ENCODE data around the gene NEDD9. TPM values are rescaled to one million over a fixed set of nuclear protein-coding genes. Genes with fewer than 3 reads are reported as not detected.

NEDD9 gene
- total RNA-seq, 1 experiment from 2014 or later, result 0.28 TPM

DNA sequence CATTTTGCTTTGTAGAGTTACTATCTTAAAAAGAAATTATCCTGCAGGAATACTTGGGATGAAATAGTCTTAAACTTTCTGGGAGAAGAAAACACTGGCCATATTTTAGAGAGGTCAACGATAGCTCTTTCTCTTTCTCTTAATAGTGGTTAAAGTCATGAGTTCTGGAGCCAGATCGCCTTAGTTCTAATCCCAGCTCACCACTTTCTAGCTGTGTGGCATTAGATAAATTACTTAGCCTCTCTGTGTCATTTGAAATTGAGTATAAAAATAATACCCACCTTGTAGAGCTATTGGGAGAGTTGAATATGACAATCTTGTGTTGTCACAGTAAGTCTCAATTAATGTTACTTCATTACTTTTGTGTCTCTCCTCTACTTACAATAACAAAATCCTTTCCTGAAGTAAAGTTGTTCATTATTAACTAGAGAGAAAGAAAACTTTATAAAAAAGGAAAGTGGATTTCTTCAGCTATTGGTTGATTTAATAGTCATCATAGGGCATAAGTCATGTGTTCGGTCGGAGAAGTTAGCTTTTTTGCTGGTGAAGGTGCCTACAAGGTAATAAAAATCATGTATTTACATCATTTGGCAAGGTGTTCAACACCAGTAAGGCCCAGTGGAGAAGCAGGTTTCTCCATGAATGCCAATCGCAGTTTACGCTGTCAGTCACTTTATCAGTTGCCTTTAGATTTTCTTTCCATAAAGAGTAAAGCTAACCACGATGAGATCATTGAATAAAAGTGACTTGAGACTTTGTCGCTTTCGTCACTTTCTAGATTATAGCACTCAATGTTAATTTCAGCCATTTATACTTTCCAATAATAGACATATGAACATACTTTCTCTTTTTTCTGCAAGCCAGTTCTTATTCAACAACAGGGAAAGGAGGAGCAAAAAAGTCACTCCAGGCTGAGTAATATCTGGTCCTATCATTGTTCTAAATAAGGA lies 2.0 kb downstream of the NEDD9 start:
- TF ChIP-seq POLR2AphosphoS5 (IDR thresholded peaks at IDR 0.05; ENCODE audit: low read depth, low read length), result no peak
- TF ChIP-seq CTCF (IDR thresholded peaks at IDR 0.05), result no peak
- no peak for TF ChIP-seq TCF7L2 (IDR thresholded peaks at IDR 0.05; ENCODE audit: low read depth, low read length)
- TF ChIP-seq SIN3A (IDR thresholded peaks at IDR 0.05; ENCODE audit: borderline replicate concordance, insufficient read depth, low read depth, low read length), result no peak
- no peak for TF ChIP-seq REST (IDR thresholded peaks at IDR 0.05; ENCODE audit: insufficient read depth in 1 of 2, low read depth in 2 of 2, low read length in 1 of 2)
- Histone ChIP-seq H3K4me3 (ENCODE audit: low read depth in 2 of 2, low read length in 2 of 2) (peak overlapping the region in 1 of 2 experiments; percentile 54; a peak in 1 of 4 replicates), H3K27me3 (ENCODE audit: control insufficient read depth, insufficient read depth, low read length) (peaks cover 12% of the 10 kb centered on the region; the same call in 1 of the 2 replicates), H3K27ac (ENCODE audit: low read length) (no peak overlapping the region), H3K9me3 (ENCODE audit: control insufficient read depth, insufficient read depth, low read depth, low read length) (no peaks in the 10 kb centered on the region), H3K4me1 (ENCODE audit: control insufficient read depth, insufficient read depth, low read length) (no peaks in the 10 kb centered on the region), H3K36me3 (ENCODE audit: control insufficient read depth, insufficient read depth, low read length) (no peaks in the 10 kb centered on the region)
- ChIA-PET POLR2A (no interaction called here), CTCF (no interaction called here)
- in situ Hi-C loops (cut with HindIII; ENCODE audit: low pct_unique_long_range_greater_than_20kb, low sequenced_read_pairs) (no loop called here), intact Hi-C loops (cut with micrococcal nuclease; ENCODE audit: unreplicated experiment) (no loop called here)
- ATAC-seq (no peak), DNase-seq (ENCODE audit: low read depth, low spot score) (no peak)
- no TSS peak for BruUV-seq (replicated peaks)

GRCh38 chr6:11229655-11230046 lies 2.8 kb downstream of the NEDD9 start:
- no peaks in the 10 kb centered on the region for H3K9me3 ChIP-seq (ENCODE audit: control insufficient read depth, insufficient read depth, low read depth, low read length)
- BruUV-seq (replicated peaks), result no TSS peak
- CTCF ChIA-PET, result no interaction called here
- ATAC-seq (no peak), DNase-seq (ENCODE audit: low read depth, low spot score) (no peak)
- H3K4me3 ChIP-seq (ENCODE audit: low read depth in 2 of 2, low read length in 2 of 2), result no peak overlapping the region; a peak in 1 of 4 replicates
- TF ChIP-seq TCF7L2 (IDR thresholded peaks at IDR 0.05; ENCODE audit: low read depth, low read length), result no peak
- TF ChIP-seq SIN3A (IDR thresholded peaks at IDR 0.05; ENCODE audit: borderline replicate concordance, insufficient read depth, low read depth, low read length), result no peak
- TF ChIP-seq CTCF (IDR thresholded peaks at IDR 0.05), result no peak
- no peak for TF ChIP-seq POLR2AphosphoS5 (IDR thresholded peaks at IDR 0.05; ENCODE audit: low read depth, low read length)
- no peak for TF ChIP-seq REST (IDR thresholded peaks at IDR 0.05; ENCODE audit: insufficient read depth in 1 of 2, low read depth in 2 of 2, low read length in 1 of 2)
- H3K36me3 ChIP-seq (ENCODE audit: control insufficient read depth, insufficient read depth, low read length), result no peaks in the 10 kb centered on the region
- no peak overlapping the region for H3K27ac ChIP-seq (ENCODE audit: low read length)
- H3K4me1 ChIP-seq (ENCODE audit: control insufficient read depth, insufficient read depth, low read length), result no peaks in the 10 kb centered on the region
- intact Hi-C loops (cut with micrococcal nuclease; ENCODE audit: unreplicated experiment) (no loop called here), in situ Hi-C loops (cut with HindIII; ENCODE audit: low pct_unique_long_range_greater_than_20kb, low sequenced_read_pairs) (no loop called here)
- POLR2A ChIA-PET, result no interaction called here
- peaks cover 12% of the 10 kb centered on the region; the same call in 1 of the 2 replicates for H3K27me3 ChIP-seq (ENCODE audit: control insufficient read depth, insufficient read depth, low read length)
